K562 (cell line): ENCODE measurements around the gene AP1G1. TPM values are rescaled to one million over a fixed set of nuclear protein-coding genes. Genes with fewer than 3 reads are reported as not detected.
A peak's percentile ranks its signal among the peaks of the same experiment; 100 is the strongest.

ENCODE experiments used
- ATAC-seq: fragments of 200-7000 bp; cut with Tn5 transposase; 3 replicates; pipeline ENCODE4 v1.9.1; 2020; ENCODE audit warnings: moderate library complexity
- BruUV-seq: library from RNA; stranded (reverse); fragments of 400-500 nt; replicated peaks from 2 replicates; lab custom pipeline; 2021; lab: Mats Ljungman, UMichigan
- CTCF ChIA-PET: fragments of 300-600 bp; formaldehyde crosslinking; extraction: SDS; loops from one replicate; lab custom pipeline; 2021; ENCODE audit warnings: low intra/inter-chr PET ratio; lab: Yijun Ruan, JAX
- POLR2A ChIA-PET: fragments of 300-600, 350-650 bp; sonication (Branson Sonifier 250); formaldehyde crosslinking; extraction: SDS; loops from one replicate; lab custom pipeline; 2021; ENCODE audit warnings: antibody characterized with exemption, inconsistent platforms; lab: Yijun Ruan, JAX
- DNase-seq, 4 experiments: peaks; one replicate each; pipeline versions ENCODE4 v3.0.0 to v3.0.0-alpha.2; 2011 to 2018; ENCODE audit warnings: low spot score in 3 of 4, mixed read lengths in 3 of 4; ENCODE audit errors: extremely low read depth in 1 of 4
- FAIRE-seq: peaks from 2 replicates; lab custom pipeline; 2011; peaks lifted over from hg19 to GRCh38; lab: Jason Lieb, UNC
- H2AFZ ChIP-seq: 2 replicates; pipeline ENCODE4 v1.6.0; 2011; ENCODE audit warnings: low read depth, low read length, control low read depth, inconsistent platforms
- H3K27ac ChIP-seq: fragments of 200-600 bp; 3 replicates; pipeline ENCODE4 v1.8.0; 2011; ENCODE audit warnings: low read depth, mild to moderate bottlenecking, control low read depth, inconsistent platforms, low read length, moderate library complexity, mixed read lengths; ENCODE audit errors: extremely low read depth
- H3K27me3 ChIP-seq, 2 experiments: fragments of 300-600 bp in 1 of 2; 2 replicates in 1 of 2; 3 replicates in 1 of 2; pipeline versions ENCODE4 v1.6.0 to v1.8.0; 2011; ENCODE audit warnings: inconsistent platforms in 2 of 2, low read length in 2 of 2, mild to moderate bottlenecking in 1 of 2, mixed read lengths in 1 of 2, moderate library complexity in 1 of 2; ENCODE audit not compliant: control insufficient read depth in 2 of 2, insufficient read depth in 2 of 2
- H3K36me3 ChIP-seq: fragments of 300-600 bp; 3 replicates; pipeline ENCODE4 v1.8.0; 2011; ENCODE audit warnings: mild to moderate bottlenecking, low read length, inconsistent platforms; ENCODE audit not compliant: control insufficient read depth, insufficient read depth
- H3K4me1 ChIP-seq, 2 experiments: fragments of 200-600 bp in 1 of 2; replicated peaks in 1 of 2; 2 replicates in 1 of 2; 3 replicates in 1 of 2; pipeline versions ENCODE4 v1.5.1 to v1.8.0; 2011; ENCODE audit warnings: inconsistent platforms in 2 of 2, low read length in 2 of 2, mild to moderate bottlenecking in 1 of 2, mixed read lengths in 1 of 2, moderate library complexity in 1 of 2; ENCODE audit not compliant: control insufficient read depth in 2 of 2, insufficient read depth in 2 of 2
- H3K4me2 ChIP-seq: 2 replicates; pipeline ENCODE4 v1.6.1; 2011; ENCODE audit warnings: low read length, control low read depth, inconsistent platforms, mixed read lengths; ENCODE audit not compliant: insufficient read depth
- H3K4me3 ChIP-seq: fragments of 200-600 bp; sonication (generic), shearing (Covaris generic); 2 replicates; pipeline ENCODE4 v1.5.1; 2016; ENCODE audit warnings: control low read depth, inconsistent platforms
- H3K79me2 ChIP-seq: fragments of 200-600 bp; 3 replicates; pipeline ENCODE4 v1.8.0; 2011; ENCODE audit warnings: low read length, inconsistent platforms; ENCODE audit not compliant: control insufficient read depth, insufficient read depth
- H3K9ac ChIP-seq, 2 experiments: 2 replicates each; pipeline versions ENCODE4 v1.6.0 to v1.6.1; 2011; ENCODE audit warnings: low read depth in 2 of 2, low read length in 2 of 2, control low read depth in 1 of 2, inconsistent platforms in 1 of 2, mild to moderate bottlenecking in 1 of 2, mixed read lengths in 1 of 2; ENCODE audit not compliant: insufficient read depth in 1 of 2
- H3K9me1 ChIP-seq: one replicate; pipeline ENCODE4 v1.6.0; 2011; ENCODE audit warnings: inconsistent platforms, mild to moderate bottlenecking, low read length, moderate library complexity; ENCODE audit not compliant: control insufficient read depth, insufficient read depth
- H3K9me3 ChIP-seq: replicated peaks from 2 replicates; pipeline ENCODE4 v1.5.1; 2011; ENCODE audit warnings: low read depth, low read length, inconsistent platforms; ENCODE audit not compliant: control insufficient read depth, insufficient read depth
- H4K20me1 ChIP-seq: replicated peaks from 2 replicates; pipeline ENCODE4 v1.6.1; 2011; ENCODE audit warnings: low read length, inconsistent platforms, mixed read lengths; ENCODE audit not compliant: control insufficient read depth, insufficient read depth
- NR2C2 ChIP-seq, 2 experiments: fragments of 200-800 bp in 1 of 2; sonication (Bioruptor generic) in 1 of 2; sonication (generic) in 1 of 2; formaldehyde crosslinking in 1 of 2; IDR thresholded peaks; 2 replicates each; pipeline versions ENCODE4 v1.6.1 to v1.8.0; 2016 to 2022; ENCODE audit warnings: mild to moderate bottlenecking in 1 of 2, missing compliant biosample characterization in 1 of 2, missing genetic modification characterization in 1 of 2, missing genetic modification reagents in 1 of 2
- RAD21 ChIP-seq, 2 experiments: fragments of 250-450 bp in 1 of 2; fragments of 450-650 bp in 1 of 2; sonication (Bioruptor Pico) in 1 of 2; formaldehyde crosslinking in 1 of 2; IDR thresholded peaks in 1 of 2; conservative IDR thresholded peaks in 1 of 2; 2 replicates each; pipeline versions ENCODE4 v1.4.0 to v1.8.0; 2020 to 2022; ENCODE audit warnings: mild to moderate bottlenecking in 2 of 2, moderate library complexity in 1 of 2
- REST ChIP-seq, 2 experiments: fragments of 450-650 bp; formaldehyde crosslinking in 1 of 2; IDR thresholded peaks; 2 replicates each; pipeline versions ENCODE4 v1.4.0 to v1.6.1; 2014 to 2020; ENCODE audit warnings: mild to moderate bottlenecking in 2 of 2, borderline replicate concordance in 1 of 2, low read depth in 1 of 2
- RREB1 ChIP-seq: fragments of 250-450 bp; sonication (Bioruptor Pico); IDR thresholded peaks from 2 replicates; pipeline ENCODE4 v1.4.0; 2020
- WGBS: fragments of 100-300 bp; shearing (Covaris generic); methylation state at CpG from one replicate; pipeline ENCODE4 v1.1.6; 2016; ENCODE audit warnings: low coverage, mixed read lengths; ENCODE audit not compliant: insufficient coverage; ENCODE audit errors: missing lambda C conversion rate; 5-methylcytosine and 5-hydroxymethylcytosine counted together
- in situ Hi-C: fragments of 300-500 bp; cut with MboI; formaldehyde crosslinking; loops from 4 replicates; pipeline ENCODE4 v1.15.0; 2018; ENCODE audit warnings: inconsistent platforms, mixed read lengths
- intact Hi-C: fragments of 100-400 bp; cut with micrococcal nuclease; formaldehyde crosslinking; loops from 2 replicates; pipeline ENCODE4 v1.14.2; 2022
- polyA plus RNA-seq, 8 experiments: library from polyadenylated mRNA; depleted of rRNA in 4 of 8; stranded (reverse) in 5 of 8; unstranded in 3 of 8; fragments of >200 nt; fragmentation: Nextera tagmentation in 2 of 8; fragmentation: Illumina TruSeq in 1 of 8; extraction: Ambion mirVana in 2 of 8; extraction: Trizol in 1 of 8; gene quantifications; 2 replicates each; pipeline versions ENCODE4 v1.2.1 to v1.2.3, GENCODE V29; 2011 to 2014; ENCODE audit warnings: inconsistent platforms in 1 of 8, missing spikeins in 1 of 8
- total RNA-seq, 7 experiments: library from RNA; depleted of rRNA in 6 of 7; stranded (reverse); fragments of >200 nt in 6 of 7; fragmentation: Illumina TruSeq in 2 of 7; extraction: Trizol in 2 of 7; gene quantifications; 2 replicates each; pipeline versions ENCODE4 v1.2.1 to v1.2.3, GENCODE V29; 2011 to 2021; ENCODE audit warnings: low replicate concordance in 1 of 7

AP1G1 gene
- total and polyA plus RNA-seq, 9 of the 15 experiments (the other 6 are each of a cell fraction or from before 2014, with no cell fraction given), result 7.0 to 59.2 (median 42.0) TPM

GRCh38 chr16:71746442-71747046, 62.1 kb downstream of the AP1G1 start:
- DNase-seq (peak; percentile 42 to 56 (median 48)), FAIRE-seq (peak; percentile 78), ATAC-seq (peak; percentile 73)
- 55% methylated on average over 7 of the region's 7 CpGs for WGBS
- no peaks in the 10 kb centered on the region for H3K27me3 ChIP-seq
- no peak overlapping the region for H3K9ac ChIP-seq
- H3K9me3 ChIP-seq, result no peaks in the 10 kb centered on the region
- no peak overlapping the region for H3K4me3 ChIP-seq
- no peaks in the 10 kb centered on the region for H3K9me1 ChIP-seq
- no peaks in the 10 kb centered on the region for H3K79me2 ChIP-seq
- CTCF ChIA-PET, result interaction anchor here (0.9 to 1.6 kb wide), 2 partner anchors 8 to 182 kb away, joined by 3 to 4 read pairs; no protein-coding TSS in a partner anchor
- intact Hi-C loops, result loop anchor here (1.0 to 10.0 kb wide), 3 partner anchors 102 to 218 kb away; no protein-coding TSS in a partner anchor
- H3K4me2 ChIP-seq, result no peak overlapping the region
- BruUV-seq, result no TSS peak
- H3K27ac ChIP-seq, result no peak overlapping the region
- peaks cover 76% of the 10 kb centered on the region; the same call in 2 of the 3 replicates for H3K36me3 ChIP-seq
- H3K4me1 ChIP-seq, result no peaks in the 10 kb centered on the region
- in situ Hi-C loops, result no loop called here
- H4K20me1 ChIP-seq, result no peaks in the 10 kb centered on the region
- no peak overlapping the region for H2AFZ ChIP-seq
- POLR2A ChIA-PET, result no interaction called here
- TF ChIP-seq REST (IDR thresholded peaks at IDR 0.05; ENCODE audit: borderline replicate concordance) (peak; percentile 40; the same call in 1 of the 2 replicates), REST (CRISPR knock-in tag; IDR thresholded peaks at IDR 0.05; ENCODE audit: low read depth) (no peak), RREB1 (CRISPR knock-in tag) (no peak), NR2C2 (CRISPR knock-in tag; IDR thresholded peaks at IDR 0.05) (no peak), NR2C2 (tag; IDR thresholded peaks at IDR 0.05) (no peak), RAD21 (CRISPR knock-in tag; conservative IDR thresholded peaks at IDR 0.05 in 1 of 2, IDR thresholded peaks at IDR 0.05 in 1 of 2) (peak; percentile 33 to 73; a peak in 2 of 4 replicates)
